ENCODE results near the gene YPEL3. TPM values are rescaled to one million over a fixed set of nuclear protein-coding genes. Genes with fewer than 3 reads are reported as not detected.
A peak's percentile ranks its signal among the peaks of the same experiment; 100 is the strongest.
"Not testable (repeated sequence)": the region's sequence is repeated elsewhere in the genome, so short reads cannot be mapped to it uniquely, and the experiment has no call there.

The YPEL3 gene
- total RNA-seq, 1 experiment from 2014 or later: 6.7 TPM

- DNase-seq (ENCODE audit: low spot score): no peak
Measured at GRCh38 chr16:30117768-30118167, 21.8 kb upstream of the YPEL3 start.

DNA sequence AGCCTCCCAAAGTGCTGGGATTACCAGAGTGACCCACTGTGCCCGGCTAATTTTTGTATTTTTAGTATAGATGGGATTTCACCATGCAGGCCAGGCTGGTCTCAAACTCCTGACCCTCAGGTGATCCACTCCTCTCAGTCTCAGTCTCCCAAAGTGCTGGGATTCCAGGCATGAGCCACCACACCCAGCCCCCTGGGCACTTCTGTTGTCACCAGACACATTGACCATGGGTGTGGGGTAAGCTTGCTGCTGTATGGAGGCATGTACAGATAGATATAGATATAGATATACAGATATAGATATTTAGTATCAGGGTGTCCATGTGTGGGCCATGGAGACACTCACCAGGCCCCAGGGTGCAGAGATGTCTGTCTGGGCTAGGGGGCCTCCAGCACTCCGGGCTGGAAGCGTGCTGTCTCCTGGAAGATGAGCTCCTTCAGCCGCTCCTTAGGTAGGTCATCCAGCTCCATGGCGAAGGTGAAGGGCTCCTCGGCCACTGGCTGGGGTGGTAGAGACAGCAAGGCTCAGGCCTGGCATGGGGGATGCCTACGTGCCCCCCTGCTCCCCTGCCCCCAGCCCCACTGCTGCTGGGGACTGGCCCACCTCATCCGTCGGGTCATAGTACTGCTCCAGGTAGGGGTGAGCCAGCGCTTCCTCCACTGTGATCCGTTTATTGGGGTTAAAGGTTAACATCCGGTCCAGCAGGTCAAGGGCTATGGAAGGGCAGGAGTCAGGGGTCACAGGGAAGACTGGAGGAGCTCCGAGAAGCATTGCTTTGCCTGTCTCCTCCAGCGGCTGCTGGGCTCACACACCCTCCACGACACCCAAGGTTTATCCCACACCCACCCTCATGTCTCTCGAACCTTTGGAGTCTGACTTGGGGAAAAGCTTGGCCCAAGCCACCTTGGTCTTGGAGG lies 20.5 kb upstream of the YPEL3 start:
- no peak for DNase-seq (ENCODE audit: low spot score)

- no peak for DNase-seq (ENCODE audit: low spot score)
Measured at GRCh38 chr16:30115238-30115637, 19.2 kb upstream of the YPEL3 start.

DNA sequence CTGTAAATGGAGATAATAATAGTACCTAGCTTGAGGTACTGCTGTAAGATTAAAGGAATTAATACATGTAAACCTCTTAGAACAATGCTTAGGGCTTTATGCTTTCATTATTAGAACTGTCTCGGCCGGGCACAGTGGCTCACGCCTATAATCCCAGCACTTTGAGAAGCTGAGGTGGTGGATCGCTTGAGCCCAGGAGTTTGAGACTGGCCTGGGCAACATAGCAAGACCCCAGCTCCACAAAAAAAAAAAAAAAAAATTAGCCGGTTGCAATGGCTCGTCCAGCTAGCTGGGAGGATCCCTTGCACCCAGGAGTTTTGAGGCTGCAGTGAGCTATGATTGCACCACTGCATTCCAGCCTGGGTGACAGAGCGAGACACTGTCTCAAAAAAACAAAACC lies 18.8 kb upstream of the YPEL3 start:
- DNase-seq (ENCODE audit: low spot score): not testable (repeated sequence)

GRCh38 chr16:30114411-30114810 lies 18.4 kb upstream of the YPEL3 start:
- DNase-seq (ENCODE audit: low spot score): no peak

DNA sequence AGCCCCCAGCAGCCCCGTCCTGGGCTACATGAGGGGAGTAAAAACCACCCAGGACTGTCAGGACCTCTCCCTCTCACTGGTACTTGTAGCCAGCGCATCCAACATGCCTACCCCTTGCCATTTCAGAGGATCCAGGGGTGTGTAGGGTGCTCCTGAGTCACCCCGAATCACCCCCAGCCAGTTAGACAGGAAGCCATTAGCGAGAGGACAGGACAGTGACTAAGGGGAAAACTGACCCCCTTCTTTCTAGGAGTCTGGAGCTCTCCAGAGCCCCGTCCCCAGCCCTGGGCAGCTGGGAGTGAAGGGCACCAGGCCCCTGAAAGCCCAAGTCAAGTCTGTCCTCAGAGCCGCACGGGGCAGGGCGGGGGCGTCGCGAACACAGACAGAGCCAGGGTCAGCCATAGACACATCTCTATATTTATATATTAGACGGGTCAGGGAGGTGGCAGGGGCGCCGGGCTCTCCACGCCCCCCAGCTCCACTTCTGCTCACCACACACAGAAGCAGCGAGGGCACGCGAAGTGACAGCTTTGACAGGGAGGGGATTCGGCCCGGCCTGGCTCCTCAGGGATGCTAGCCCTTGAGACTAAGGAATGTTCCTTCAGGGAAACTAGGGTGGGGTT lies 17.8 kb upstream of the YPEL3 start:
- DNase-seq (ENCODE audit: low spot score): no peak

DNA sequence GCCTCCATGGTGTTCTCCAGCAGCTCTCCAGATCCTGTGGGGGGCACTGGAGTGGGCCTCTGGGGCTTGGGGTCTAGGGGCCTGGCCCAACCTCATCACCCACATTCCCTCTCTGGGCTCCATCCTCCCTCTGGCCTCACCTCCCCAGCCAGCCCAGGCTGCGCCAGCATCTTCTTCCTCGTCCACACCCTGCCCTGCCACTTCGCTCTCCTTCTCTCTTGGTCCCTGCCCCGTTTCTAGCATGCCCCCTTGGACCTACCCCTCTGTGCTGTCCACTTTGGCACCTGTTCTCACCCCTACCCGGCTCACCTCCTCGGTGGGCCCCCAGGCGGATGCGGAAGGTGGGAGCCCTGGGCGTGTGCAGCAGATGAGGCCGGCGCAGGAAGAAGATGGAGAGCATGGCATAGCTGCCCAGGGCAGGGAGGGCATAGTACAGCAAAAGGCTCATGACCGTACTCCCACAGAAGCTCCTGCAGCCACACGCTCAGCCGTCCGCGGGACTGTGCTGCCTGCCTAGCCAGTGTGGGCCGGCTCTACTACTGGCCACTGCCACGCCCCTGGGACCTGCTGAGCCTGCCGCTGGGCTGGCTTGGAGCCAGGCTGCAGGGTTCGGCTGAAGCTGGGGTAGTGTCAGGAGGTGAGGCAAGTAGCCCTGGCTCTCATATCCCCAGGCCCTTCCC lies 17.2 kb upstream of the YPEL3 start, which contains the start of gene GDPD3:
Gene GDPD3 (minus strand): TSS at position 507 of the 680 bp plus-strand sequence. CDS start 59 bp downstream, at position 448.
- DNase-seq (ENCODE audit: low spot score): no peak

GRCh38 chr16:30112197-30113030 lies 16.4 kb upstream of the YPEL3 start:
- peak; percentile 56 for DNase-seq (ENCODE audit: low spot score)

DNA sequence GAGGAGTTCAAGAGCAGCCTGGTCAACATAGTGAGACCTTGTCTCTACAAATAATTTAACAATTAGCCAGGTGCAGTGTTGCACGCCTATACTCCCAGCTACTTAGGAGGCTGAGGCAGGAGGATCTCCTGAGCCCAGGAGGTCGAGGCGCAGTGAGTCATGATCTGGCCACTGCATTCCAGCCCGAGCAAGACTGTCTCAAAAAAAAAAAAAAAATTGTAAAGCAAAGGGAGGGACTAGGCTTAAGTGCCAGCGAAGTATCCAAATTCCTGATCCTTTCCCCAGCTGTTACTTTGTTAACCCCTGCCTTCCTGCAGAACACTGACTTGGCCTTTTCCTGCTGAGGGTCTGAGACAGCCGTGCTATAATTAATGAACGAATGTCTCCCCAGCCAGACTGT lies 14.6 kb upstream of the YPEL3 start:
- DNase-seq (ENCODE audit: low spot score): no peak

GRCh38 chr16:30108059-30108850 lies 12.2 kb upstream of the YPEL3 start:
- DNase-seq (ENCODE audit: low spot score): no peak

DNA sequence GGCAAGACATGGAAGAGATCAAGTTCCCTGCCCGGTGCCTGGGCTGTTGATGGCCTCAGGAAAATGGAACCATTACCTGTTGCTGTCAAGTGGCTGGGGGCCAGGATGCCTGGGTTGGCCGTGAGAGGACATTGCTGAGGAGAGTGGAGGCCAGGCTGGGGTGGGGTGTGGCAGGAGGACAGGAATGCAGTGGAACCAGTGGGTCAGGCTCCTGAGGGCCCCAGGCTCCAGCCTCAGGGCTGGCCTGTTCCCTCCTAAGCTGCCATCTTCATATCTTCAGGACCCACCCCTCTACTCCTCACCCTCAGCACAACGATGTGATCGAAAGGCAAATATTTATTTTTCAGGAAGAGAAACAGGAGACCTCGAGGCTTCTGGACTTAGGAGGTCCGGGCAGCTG lies 8.5 kb upstream of the YPEL3 start:
- no peak for DNase-seq (ENCODE audit: low spot score)

DNA sequence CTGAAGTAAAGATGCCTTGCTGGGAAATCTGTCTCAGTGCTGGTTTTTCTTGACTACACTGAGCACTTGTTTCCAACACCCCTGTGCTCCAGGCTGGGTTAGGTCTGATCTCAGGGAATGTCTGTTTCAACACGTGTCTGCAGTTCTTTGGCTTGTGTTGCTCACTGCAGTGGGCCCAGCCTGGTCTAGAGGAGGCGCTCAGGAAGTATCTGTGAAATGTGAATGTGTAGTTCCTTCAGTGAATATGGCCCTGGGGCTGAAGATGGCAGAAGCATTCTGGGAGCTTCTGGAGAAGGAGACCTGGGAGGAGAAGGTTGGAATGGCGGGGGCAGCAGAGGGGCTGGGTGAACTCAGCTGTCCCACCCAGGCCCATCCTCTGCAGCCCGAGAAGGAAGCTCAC lies 8.1 kb upstream of the YPEL3 start:
- no peak for DNase-seq (ENCODE audit: low spot score)

DNA sequence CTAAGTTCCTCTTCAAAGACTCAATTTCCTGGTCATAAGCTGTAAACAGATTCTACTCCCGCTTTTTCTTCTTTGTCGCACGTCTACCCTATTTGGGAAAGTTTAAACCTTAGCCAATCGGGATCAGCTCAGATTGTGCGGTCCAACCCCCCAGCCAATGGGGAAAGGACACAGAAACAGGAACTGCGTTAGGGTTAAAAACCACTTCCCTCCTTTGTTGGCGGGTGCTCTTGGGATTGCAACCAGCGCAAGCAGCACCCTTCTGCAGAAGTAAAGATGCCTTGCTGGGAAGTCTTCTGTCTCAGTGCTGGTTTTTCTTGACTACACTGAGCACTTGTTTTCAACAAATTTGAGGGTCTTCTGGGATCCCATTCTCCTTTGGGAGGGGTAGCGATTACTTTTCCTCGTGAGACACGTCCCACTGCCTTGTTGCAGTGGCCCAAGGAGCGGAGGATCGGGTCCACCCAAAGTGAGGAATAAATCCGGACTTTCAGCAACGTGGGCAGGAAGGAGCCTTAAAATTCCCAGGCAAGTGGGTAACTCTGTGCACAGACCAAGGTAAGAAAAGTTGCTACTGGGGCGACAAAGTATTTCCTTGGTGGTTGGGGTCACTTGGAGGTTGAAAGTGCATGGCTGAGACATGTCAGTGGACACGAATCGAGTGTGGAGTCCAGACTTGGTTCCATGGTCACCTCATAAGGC lies 1.0 kb upstream of the YPEL3 start:
- DNase-seq (ENCODE audit: low spot score): no peak

DNA sequence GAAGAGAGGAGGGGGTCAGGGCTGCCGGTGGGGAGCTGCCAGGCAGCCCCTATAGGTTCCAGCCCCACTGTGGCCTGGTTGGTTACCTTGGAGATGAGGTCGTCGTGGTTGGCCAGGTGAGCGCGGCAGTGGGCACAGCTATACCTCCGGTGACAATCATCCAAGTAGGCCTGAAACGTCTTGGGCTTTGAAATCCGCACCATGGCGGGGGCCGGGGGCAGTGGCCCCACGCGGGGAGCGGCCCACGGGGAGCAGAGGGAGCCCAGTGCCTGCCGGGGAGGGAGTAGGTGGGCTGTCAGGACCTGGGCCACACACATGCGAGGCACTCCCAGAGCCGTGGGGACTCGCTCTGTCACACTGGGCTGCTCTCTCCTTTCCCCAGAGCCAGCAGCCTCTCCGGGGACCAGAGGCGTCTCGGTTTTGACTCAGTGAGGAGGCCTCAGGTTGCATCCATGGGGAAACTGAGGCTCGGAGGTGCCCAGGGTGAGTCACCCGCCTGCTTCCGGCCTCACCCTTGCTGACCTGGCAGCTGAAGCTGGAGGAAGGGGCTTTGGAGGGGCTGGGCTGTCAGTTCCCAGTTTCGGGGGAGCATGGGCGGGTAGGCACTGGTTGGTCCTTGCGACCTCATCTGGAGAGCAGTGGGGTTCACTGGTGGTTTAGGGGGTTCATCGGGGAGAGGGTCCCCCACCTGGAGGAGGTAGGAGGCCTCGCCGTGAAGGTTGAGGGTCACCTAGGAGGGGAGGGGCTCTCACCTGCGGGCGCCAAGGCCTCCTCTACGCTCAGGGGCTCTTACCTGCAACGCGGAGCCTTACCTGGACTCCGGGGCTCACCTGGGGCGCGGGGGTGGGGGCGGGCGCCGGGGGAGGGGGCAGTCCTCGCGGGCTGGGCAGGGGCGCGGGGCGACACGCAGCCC lies 591 bp downstream of the YPEL3 start:
- no peak for DNase-seq (ENCODE audit: low spot score)

DNA sequence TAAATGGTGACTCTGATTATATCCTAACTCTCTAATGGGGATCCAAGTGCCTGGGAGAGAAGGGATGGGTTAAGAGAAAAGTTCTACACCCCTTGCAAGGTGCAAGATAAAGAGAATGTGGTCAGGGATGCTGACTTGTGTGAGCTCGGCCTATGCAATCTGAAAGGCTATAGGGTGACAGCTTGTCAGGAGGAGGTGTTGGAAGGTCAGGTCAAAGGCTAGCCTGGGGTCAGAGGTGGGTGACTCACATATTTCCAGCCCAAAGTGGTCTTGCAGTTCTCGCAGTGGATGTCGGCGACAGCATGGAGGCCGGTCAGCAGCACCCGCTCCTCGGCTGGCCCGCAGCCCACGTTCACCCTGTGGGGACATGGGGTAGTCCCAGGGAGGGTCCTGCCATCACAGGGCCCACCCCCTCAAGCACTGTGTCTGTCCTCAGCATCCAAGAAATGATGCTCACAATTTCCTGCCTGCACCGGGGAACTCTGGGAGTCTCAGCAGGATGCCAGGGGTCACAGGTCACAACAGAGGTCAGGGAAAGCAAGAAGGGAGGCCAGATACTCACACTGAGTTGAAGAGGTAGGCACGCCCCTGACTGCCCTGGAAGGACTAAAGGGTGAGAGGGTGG lies 1.4 kb downstream of the YPEL3 start:
- no peak for DNase-seq (ENCODE audit: low spot score)

DNA sequence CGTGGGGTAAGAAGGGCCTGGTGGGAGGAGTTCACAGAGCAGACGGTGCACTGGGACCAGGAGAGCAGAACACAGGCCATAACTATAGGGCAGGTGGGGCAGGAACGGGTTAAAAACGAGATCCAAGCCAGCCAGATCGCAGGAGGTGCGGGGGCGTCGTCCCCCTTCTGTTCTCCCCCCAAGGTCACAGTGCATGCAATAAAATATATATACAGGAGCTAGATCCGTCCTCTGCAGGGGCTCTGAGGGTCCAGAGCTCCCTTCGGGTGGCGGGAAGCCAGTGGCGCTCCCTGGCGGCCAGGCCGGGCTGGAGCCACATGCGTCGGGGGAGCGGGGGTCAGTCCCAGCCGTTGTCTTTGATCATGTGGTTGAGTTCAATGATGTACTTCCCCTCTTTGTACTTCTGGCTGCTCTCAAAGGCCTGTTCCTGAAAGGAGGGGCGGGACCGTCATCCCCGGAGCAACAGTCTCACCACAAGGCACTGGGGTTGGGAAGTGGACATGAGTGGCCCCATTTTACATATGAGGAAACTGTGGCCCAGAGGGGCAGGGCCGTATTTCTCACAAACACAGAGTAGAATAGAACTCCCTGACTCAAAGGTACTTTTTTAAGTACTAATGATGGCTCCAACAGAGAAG lies 3.5 kb downstream of the YPEL3 start:
- DNase-seq (ENCODE audit: low spot score): no peak

DNA sequence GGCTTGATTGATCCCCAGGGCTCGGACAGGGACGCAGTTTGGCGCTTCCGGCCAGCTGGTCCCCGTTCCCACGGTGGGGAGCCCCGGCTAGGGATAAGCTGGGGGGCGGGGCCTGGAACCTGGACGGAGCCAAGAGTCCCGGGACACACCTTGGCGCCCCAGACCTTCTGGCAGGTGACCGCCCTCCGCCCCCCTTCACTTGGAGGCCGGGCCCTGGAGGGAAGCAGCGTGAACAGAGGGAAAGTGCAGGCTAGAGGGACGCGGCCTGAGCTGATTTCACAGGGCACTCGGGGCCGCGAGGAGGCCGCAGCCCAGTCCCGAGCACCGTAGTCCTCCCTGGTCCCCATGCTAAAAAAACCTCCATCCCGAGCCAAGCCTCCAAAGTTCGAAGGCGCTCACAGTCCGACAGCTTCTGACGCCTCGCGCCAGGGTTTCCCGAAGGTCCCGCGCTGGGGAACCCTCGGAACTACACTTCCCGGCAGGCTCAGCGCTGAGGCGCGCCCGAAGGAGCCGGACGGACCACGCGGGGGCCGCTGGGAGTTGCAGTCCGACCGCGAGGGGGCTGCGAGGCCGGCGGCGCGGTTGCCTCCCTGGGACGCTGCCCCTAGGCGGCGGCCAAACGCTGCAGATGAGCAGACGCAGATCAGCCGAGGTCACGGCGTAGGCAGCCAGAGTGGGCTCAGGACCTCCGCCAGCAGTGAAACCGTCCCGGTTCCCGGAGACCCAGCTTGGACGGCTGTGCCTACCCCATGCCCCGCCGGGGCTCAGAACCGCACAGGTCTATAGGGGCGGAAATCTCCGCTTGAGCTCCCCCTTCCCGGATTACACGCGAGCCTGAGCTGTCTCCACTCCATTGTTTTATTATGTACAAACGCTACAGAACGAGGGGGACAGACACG lies 4.3 kb downstream of the YPEL3 start, which contains the start of gene TBX6:
Gene TBX6 (minus strand): TSS at position 451 of the 899 bp plus-strand sequence. CDS start 731 bp downstream, outside the sequence.
- DNase-seq (ENCODE audit: low spot score): peak; percentile 79
